Stimulated activated CD8-positive, alpha-beta memory T cell treated with anti-CD3 and anti-CD28 coated beads, Interleukin-7, amount 100 ng/mL, for 24 hours (primary cell): Measurements from ENCODE around the gene MSI2.

Experiments used
- DNase-seq: peaks from one replicate; pipeline ENCODE4 v3.0.0-alpha.2; 2020; ENCODE audit warnings: low read depth

Gene MSI2

DNA sequence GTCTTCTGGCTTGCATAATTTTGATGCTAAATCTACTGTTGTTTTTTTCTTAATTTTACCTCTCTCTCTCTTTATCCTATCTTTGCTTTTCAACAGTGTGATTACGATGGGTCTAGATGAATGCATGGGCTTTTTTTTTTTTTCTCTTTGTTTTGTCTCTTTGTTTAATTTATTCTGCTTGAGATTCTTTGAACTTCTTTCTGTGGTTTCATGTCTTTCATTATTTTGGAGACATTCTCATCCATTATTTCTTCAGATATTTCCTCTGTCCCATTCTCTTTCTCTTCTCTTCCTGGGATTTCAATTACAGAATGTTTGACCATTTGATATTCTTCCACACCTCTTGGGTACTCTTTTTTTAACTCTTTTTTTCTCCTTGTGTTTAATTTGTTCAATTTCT, 436.4 kb downstream of the MSI2 start:
- DNase-seq, result no peak

DNA sequence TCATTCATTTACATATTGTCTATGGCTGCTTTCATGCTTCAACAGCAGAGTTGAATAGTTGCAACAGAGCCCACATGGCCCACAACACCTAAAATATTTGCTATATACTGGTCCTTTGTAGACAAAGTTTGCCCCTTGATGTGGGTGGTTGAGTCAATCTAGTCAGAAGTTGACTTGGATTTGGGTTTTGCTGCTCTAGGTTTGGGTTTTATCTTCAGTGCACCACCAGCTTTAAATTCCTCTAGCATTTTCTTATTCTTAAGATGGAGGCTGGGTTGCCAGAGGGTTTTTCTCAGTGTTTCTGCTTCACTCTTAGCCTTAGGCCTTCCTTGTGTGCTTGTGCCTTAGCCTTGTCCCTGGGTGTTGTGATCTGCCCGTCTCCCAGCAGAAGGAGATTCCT, 437.7 kb downstream of the MSI2 start:
- no peak for DNase-seq

DNA sequence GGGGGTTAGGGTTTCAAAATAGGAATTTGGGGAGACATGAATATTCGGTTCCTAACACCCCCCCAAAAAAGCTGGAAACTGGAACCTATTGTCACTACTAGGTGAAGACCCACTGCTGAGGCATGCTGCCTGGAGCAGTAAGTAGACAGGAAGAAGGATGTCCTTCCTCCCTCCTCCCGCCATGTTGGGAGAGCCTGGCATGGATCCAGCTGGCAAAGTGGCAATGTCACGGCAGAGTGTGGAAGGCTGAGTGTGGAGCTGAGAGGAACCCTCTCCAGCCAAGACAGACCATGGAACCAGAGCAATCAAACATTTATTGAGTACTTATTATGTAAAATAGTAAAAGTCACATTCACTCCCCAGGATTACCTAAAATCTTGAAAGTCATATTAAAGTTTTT, 439.7 kb downstream of the MSI2 start:
- no peak for DNase-seq

DNA sequence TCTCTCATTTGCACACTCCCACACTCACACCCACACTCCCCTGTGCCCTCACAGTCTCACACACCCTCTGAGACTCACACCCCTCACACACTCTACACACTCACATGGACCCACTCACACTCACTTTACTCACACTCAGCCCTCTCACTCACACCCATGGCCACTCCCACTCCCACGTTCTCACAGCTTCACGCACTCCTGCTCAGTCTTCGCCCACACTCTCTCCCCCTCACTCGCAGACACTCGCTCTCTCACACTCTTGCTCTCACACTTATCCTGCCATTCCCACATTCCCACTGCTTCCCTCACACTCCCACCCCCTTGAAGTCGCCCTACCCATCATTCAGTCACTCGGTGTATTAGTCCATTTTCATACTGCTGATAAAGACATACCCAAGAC, 440.9 kb downstream of the MSI2 start:
- DNase-seq, result no peak

DNA sequence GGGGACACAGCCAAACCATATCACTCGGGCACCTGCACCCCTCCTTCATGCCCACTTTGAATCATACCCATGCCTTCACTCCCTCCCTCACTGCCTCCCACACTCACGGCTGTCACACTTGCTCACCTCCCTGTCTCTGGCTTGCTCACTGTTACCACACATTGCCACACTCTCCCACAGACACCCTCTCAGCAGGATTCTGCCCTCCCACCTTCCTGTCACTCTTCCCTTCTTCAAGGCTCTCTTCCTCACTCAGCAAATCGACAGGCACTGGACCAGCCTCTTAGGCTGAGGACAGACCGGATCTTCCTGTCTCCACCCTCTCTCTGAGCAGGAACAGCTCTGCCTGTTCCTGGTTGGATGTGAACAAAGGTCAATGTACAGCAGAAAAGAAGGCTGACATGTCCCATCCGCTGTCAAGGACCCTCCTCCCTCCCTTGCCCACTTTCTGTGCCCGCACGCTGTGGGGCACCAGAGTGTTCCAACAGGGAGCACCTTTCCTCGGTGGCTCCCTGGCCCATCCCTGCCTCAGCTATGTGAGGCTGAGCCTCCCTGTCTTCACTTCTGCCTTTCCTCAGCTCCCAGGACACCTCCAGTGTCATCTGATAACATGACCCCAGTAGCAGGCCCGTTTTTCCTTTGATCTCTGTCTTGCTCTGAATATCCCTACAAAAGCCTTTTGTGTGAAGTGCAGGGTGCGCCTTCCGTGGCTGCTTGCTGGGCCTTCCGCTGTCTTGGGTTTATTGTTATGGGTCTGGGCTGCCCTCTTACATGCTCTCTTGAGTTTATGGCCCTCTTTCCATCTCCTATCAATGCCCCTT, 441.8 kb downstream of the MSI2 start:
- DNase-seq, result no peak

DNA sequence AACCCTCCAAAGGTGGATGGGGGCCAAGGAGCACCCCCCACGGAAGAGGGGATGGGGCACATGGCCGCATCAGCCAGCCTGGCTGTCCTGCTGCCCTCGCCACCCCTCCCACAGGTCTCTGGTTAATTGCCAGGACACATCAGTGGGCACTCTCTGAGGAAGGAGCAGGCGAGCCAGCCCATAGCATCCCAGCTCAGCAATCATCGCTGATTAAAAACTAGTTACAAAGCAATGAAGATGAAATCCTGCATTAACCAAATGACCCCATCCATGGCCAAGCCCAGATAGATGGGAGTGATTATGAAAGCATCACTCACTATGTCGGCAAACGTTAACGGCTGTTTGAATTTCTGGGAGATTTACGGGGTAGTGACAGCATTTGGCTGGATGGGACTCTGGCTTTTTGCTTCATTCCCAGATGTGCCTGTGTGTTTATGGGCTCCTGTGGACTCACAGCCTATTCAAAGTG, 443.5 kb downstream of the MSI2 start:
- DNase-seq, result no peak

DNA sequence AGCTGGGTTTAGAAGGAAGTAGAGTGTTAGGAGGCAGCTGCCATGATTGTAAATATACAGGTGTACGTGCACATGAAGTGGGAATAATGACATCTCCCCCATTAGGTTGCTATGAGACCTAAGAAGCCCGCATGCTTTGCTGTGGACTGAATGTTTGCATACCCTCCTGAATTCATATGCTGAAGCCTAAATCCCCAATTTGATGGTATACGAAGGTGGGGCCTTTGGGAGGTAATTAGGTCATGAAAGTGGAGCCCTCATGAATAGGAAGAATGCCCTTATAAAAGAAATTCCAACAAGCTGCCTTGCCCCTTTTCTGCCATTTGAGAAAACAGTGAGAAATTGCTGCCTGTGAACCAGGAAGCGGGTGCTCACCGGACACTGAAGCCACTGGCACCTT, 444.8 kb downstream of the MSI2 start:
- DNase-seq, result no peak

DNA sequence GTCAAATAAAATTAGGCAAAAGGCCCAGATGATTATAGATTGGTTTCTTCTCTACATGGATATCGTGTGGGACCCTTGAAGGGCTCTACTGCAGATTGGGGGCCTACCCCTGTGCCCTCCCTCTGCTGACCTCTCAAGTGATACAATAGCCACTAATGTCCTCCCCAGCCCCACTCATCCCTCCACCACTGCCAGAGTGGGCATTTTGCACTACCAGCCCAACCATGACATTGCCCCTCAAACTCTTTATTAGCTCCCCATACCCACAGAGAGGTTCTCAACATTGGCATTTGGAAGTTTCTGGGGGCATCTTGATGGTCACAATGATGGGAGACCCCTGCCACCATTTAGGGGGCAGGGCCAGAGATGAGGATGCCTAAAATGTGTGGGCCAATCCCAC, 446.9 kb downstream of the MSI2 start:
- DNase-seq, result no peak

DNA sequence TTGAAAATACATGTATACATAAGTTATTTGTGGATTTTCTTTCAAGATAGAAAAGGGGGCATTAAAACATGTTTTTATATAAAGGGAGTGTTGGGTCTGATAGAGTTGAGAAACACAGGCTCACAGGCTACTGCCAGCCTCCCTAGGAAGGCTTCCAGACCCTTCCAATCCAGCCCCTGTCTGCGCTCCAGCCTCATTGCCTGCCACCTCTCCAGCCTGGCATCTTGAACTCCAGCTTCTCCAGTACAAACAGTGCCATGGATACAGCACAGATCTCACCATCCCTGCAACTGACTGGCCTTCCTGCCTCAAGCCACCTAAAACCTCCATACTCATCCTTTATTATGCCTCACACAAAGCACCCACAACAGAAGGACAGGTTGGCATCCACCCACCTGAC, 448.1 kb downstream of the MSI2 start:
- DNase-seq, result no peak

DNA sequence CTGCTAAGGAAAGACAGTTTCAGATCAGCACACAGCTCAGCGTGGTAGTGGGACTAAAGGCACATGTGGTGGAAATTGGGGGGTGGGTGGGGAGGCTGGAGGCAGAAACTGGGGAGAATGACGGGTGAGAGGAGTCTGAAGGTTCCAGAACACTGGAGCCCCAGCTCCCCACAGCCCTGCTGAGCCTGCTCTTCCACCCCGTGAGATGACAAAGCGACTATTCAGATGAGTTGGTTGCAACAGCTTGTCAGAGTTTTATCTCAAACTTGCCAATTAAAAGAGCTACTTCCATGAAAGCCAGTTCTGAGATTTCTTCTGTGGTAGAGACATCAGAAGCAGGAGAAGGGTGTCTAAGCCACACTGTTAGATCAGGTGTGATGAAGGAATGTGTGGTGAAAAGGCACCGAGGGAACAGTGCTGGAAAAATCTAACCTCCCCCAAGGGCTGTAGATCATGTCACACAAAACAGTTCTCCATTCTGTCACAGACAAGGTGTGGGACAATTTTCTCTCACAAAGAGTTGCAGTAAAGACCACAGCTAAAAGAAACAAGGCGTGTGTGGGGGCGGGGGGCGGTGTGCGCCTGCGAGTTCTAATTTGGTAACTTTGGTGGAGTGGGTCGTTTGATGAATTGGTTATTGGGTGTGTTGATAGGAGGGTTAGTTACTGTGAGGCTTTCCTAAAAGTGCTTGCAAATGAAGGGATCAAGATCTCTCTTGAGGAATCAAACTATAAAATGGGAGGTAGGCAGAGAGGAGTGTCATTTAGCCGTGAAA, 449.8 kb downstream of the MSI2 start:
- no peak for DNase-seq

DNA sequence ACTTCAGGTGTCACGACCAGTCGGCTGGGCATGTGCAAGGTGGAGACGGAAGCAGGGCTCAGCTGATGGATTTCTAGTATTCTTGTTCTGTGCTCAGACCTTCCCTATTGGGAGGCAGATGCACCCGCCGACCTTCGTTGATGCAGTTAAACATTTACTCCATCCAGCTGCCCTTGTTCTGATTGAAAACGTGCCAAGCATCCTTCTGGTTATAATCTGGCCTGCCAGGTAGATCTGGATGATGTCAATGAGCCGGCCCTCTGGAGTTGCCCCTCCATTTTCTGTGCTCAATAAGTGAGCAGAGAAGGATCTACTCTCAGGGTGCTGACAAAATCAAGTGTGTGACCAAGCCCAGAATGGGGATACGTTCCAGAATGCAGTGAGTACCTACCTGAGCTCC, 450.4 kb downstream of the MSI2 start:
- DNase-seq, result no peak

DNA sequence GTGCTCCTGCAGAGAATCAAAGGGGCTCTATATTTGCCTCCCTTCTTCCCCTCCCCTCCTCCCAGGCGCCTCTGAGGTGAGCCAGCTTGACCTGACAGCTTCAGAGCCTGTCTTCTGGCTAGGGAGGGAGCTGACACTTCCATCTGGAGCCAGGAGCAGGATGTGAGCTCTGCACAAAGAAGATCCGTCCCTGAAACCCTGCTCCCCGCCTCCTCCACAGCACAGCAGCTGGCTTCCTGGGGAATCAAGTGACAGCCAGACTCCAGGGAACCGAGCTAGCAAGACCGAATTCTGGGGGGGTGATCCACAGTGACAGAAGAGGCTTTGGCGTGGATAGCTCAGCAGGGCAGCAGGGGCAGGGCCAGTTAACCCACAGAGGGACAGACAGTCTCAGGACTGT, 451.6 kb downstream of the MSI2 start:
- no peak for DNase-seq

DNA sequence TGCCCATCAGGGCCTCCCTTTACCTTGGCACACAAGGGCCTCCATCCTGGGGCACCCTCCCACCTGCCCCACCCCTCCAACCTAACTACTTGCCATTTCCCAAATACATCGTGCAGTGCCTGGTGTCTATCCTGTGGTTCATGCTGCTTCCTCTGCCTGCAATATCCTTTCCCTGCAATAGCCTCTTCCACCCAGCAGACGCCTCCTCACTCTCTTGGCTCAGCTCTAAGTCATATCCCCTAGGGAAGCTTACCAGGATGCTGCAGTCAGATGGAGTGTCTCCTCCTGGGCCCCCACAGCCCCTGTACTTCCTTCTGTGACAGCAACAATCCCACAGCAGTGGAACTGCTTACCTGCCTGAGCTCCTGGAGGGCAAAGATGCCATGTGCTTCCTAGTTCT, 452.1 kb downstream of the MSI2 start:
- DNase-seq, result no peak

DNA sequence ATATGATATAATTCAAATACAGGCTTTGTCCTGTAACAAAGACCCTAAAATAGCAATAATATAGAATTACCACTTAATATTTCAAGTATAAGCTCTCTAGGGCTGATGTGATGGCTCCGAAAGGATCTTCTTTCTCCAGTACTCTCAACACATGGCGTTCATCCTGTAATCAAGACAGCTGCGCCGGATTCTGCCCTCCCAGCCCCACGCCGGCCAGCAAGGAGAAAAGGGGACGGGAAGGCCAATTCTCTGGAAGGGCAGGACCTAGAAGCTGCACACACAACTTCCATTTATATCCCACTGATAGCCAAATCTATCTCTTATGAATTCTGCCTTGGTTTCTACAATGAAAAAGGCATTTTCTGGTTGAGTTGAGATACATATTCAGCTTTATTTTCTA, 456.8 kb downstream of the MSI2 start:
- DNase-seq, result no peak

DNA sequence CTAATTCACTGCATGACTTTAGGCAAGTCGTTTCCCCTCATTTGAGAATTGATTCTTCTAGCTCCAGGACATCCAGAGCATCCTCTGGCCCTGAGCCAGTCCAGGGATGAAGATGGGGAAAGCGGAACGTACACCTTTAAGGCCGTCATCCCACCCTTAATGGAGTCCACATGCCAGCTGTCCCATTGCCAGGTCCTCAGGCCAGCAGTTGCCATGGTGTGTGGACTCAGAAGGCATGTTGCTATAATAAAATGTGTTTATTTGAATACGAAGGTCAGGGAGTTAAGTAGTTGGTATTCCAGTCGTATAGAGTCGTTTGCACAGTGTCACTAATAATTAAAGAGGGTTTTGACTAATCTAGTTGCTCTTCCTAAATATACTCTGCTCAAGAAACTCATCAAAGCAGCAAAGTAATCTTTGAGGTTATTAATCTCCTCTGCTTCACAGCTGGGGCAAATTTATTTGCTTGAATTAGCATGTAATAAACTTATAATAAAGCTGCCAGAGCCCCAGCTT, 458.4 kb downstream of the MSI2 start:
- no peak for DNase-seq

DNA sequence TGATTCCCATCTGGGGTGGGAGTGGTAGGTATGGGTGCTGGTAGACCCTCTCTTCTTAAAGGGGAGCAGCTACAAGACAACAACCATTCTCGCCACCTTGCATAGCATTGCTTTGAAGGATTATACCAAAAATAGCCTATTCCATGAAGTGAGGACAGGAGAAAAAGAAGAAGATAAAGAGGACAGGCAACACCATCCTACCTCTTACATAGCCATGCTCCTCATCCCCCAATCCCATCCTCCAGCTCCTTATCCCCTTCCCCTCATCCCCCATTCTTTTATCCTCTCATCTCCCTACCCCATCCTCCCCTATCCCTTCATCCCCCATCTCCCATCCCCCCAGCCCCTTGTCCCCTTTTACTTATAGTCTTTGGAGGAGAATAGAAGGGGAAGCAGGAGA, 459.7 kb downstream of the MSI2 start:
- DNase-seq, result no peak

DNA sequence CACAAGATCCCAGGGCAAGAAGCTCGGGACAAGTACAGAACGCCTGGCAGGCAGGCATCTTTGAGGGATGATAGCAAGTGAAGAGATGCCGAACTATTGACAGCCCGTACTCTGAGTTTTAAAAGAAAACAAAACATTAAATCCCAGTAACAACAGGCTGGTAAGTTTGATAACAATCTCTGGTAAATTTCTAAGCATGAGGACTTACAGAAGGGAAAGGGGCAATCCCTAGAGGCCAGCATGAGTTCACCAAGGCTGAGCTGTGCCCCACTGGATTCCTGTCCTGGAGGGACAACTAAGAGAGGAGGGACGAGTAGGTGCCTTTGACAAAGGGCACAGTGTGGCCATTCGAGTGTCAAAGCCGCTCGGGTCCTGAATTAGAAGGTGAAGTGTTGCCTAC, 462.6 kb downstream of the MSI2 start:
- DNase-seq, result no peak

DNA sequence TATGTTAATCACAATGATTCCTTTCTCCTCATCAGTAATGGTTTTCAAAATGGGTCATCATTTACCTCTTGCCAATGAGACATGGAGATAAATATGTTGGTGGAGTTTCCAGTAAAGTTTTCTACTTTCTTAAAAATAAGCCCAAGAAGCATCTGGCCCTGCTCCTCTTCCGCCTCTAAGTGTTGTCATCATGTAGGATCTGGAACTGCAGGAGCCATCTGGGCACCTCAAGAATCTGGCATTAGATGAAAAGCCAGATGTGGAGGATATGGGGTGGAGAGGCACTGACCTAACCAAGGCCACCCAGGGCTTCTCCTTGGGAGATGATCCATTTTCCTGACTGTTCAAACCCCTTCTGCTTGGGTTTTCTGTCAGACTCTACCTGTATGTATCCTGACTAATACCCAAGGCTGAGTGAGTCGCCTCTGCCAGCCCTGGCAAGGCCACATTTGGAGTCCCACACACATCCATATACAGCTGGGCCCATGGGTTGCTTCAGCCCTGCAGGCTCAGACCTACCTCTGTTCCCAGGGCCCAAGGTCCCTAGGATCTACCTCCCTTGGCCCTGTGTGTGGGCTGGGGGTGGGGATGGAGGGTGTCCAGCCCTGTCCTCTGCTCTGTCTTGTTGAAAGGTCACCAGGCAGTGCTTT, 464.2 kb downstream of the MSI2 start:
- DNase-seq, result no peak

DNA sequence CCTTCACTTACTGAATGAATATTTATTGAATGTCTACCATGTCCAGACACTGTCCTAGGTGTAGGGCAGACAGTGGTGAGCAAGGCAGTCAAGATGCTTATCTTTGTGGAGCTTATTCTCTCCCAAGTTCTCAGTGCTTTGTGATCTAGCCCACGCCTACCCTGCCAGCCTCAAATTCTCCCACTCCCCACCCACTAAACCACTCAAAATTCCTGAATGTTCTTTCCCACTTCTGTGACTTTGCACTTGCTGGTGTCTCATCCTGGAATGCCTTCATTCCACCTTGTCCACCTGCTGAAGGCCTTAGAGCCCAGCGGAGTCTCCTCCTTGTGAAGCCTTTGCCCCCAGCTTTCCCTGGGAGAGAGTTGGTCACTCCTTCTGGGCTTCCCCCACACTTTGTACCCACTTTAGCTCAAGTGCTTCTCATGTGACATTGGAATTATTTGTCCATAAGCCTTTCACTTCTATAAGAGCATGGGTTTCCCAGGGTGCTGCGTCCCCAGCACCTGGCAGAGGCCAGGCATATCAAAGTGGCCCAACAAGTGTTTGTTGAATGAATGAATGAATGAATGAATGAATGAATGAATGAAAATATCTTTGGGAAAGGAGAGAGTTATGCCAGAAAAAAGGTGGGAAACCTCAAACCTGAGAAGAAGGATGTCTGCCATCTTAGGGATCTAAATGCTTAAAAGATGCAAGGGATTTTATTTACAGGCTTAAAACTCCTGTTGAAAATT, 465.8 kb downstream of the MSI2 start:
- no peak for DNase-seq

DNA sequence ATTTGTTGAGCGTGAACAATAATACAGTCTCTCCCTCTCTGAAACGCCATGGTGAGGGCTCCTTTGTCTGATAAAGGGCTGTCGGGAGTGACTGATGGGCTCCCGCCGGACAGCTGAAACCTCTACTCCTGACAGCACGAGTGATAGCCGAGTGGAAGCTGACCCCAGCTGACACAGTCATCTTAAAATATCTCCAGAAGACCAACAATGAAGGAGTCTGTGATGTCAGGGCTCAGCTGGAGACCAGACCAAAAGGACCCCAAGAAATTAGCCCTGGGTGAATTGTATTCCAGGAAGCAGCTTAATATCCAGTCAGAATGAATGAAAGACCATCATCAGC, 466.4 kb downstream of the MSI2 start:
- DNase-seq, result no peak

DNA sequence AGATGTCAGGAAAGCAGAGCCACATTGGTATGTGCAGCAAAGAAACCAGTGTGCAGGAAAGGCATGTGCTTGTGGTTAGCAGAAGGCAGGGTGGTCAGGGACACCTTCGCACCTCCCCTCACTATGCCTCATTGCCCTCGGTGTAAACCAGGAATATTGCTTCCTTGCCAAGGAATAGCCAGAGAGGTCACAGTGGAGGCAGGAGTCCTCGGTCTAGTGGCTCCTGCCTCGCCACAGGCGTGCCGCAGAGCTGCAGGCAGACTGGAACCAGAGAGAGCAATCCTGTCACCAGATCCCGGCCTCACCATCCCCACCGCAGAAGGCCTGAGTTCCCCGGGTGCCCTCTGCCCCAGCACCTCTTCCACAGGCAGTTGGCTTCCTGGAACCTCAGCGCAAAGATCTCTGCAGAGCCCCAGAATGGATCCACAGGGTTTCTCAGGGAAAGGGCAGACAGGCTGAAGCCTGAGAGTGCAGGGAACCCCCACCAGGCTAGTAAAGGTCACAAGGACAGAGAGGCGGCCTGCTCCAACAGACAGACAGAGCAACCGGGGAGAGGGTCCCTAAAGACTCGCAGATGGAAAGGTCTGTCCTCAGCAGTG, 467.2 kb downstream of the MSI2 start:
- no peak for DNase-seq
